K562 treated with DMSO at 1 percent for 24 hours (cell line): ENCODE data around the gene PRPSAP1. TPM values are rescaled to one million over a fixed set of nuclear protein-coding genes. Genes with fewer than 3 reads are reported as not detected.

Experiments
- total RNA-seq: library from RNA; unstranded; fragments of 300-600 nt; gene quantifications from 2 replicates; pipeline ENCODE4 v1.2.3, GENCODE V29; 2022; ENCODE audit warnings: low read depth; ENCODE audit not compliant: insufficient read depth

PRPSAP1 gene, protein sequence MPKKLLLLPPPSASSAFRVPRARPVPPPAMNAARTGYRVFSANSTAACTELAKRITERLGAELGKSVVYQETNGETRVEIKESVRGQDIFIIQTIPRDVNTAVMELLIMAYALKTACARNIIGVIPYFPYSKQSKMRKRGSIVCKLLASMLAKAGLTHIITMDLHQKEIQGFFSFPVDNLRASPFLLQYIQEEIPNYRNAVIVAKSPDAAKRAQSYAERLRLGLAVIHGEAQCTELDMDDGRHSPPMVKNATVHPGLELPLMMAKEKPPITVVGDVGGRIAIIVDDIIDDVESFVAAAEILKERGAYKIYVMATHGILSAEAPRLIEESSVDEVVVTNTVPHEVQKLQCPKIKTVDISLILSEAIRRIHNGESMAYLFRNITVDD
- total RNA-seq = 45.3 and 48.2 TPM in 2 replicates

DNA sequence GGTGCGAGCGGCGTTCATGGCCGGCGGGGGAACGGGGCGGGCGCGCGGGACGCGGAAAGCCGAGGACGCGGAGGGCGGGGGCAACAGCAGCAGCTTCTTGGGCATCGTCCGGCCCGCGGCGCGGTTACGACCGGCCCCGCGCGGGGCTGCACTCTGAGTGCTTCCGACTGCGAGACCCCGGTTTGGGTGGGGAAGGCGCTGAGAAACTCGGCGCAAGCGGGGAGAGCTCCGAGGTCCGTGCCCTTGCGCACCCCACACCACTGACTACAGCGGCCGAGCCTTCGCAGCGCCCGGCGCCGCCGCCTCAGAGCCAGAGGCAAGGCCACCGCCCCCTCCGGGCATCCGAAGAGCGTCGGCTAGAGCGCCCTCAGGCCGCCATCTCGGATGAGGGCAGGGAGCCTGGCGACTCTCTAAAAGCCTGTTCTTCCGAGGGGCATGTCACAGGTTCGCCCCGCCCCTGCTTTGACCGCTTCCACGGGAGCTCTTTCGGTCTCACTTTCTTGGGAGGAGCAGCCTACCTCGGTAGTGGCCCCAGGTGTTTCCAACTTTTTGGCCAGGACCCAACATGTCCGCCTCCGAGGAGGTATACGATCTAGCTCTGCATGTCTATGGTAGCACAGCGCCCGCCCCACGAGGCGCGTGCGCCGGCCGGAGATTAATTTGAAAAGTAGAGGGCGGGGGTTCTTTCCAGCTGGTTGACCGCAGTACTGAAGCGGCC lies at the start of gene PRPSAP1:
Gene PRPSAP1, minus strand, starts transcription at position 318 of the 718 bp plus-strand sequence. Its CDS starts 213 bp downstream, at position 105.

DNA sequence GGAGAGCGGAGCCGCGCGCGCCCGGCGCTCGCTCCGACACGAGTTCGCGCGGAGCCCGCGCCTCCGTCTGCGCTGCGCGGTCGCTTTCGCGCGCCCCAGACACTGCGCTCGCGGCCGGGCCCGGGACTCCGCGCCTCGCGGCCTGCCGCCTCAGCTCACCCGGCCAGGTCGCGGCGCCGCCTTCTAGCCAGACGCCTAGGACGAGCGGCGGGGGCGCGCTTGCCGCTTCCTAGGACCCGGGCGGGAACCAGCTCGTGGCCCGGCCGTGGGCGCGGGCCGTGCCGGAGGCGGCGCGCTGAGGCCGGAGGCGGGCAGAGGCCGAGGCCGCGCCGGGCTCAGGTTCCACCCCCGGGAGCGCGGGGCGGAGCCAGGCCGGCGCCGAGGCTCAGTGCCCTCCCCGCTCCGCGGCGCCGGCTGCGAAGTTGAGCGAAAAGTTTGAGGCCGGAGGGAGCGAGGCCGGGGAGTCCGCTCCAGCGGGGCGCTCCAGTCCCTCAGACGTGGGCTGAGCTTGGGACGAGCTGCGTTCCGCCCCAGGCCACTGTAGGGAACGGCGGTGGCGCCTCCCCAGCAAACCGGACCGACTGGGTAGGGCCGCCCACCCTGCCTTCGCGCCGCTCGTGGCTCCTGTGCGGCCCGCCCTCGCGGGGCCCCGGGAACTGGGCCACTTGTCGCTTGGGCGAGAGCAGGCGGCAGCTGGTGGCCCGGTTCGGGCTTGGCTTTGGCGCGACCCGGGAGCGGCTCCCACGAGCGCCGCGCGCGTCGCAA lies 30.7 kb upstream of the PRPSAP1 start, which contains the start of gene SPHK1:
Gene SPHK1, plus strand, starts transcription at position 388 of the 765 bp plus-strand sequence. CDS start 1,036 bp downstream, outside the sequence.

DNA sequence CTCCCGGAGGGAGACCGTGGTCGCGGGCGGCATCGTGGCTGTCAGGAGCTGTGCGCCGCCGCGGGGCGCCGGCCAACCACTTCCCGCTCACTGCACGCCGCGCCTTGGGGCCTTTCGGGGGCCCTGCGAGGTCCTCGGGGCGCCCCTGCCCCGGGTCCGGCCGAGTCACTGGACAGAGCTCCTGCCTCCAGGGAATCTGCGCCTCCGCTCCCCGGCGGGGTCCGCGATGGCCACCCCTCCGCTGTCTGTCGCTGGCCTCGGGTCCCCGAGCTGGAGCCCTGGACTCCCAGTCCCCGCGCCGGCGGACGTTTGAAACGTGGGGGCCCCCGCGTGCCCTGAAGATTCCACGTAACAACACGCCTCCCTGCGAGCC lies 45.8 kb downstream of the PRPSAP1 start, which contains the start of gene QRICH2:
Gene QRICH2, minus strand, starts transcription at position 311 of the 373 bp plus-strand sequence. Its CDS starts 278 bp downstream, at position 33.

DNA sequence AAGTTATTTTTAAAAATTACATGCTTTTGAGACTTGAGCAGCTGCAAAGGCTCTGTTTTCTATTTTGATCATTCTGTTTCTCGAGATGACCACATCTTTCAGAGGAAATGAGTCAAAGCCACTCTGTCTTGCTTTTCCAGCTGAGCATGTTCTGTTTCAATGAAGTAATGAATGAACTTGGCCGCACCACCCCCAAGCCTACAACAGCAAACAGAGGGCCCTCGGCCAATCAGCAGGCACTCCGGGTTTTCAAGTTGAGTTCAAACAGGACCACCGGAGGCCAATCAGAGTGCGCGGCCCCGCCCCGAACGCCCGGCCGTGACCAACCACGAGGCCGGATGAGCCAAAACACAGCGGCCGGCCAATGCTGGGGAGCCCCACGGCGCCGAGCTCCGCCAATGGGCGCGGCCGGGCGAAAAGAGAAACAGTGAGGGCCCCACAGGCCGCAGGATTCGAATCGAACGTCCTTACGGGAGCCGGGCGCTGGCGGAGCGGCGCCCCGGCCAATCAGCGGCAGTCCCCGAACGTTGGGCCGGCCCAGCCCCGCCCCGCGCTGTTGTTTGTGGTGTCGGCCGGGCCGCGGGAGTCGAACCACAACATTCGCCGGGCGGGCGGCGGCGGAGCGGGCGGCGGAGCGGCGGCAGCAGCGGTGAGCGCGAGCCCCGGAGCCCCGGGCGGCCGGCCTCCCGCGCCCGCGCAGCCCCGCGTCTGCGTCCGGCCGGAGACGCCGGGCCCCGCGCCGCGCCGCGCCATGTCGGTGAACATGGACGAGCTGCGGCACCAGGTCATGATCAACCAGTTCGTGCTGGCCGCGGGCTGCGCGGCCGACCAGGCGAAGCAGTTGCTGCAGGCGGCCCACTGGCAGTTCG lies 88.7 kb downstream of the PRPSAP1 start, which contains the start of gene UBALD2:
Gene UBALD2, plus strand, starts transcription at position 594 of the 869 bp plus-strand sequence. Its CDS starts 158 bp downstream, at position 752.

Other genes with a start within 250 kb of the PRPSAP1 start
- gene FOXJ1, start 212.7 kb downstream of the PRPSAP1 start, total RNA-seq = 0.46 TPM in 1 of 2 replicates, not detected in the other
- gene RNF157, start 113.4 kb downstream of the PRPSAP1 start, total RNA-seq = 29.3 and 48.4 TPM in 2 replicates
- 249 and 257 TPM in 2 replicates for gene UBALD2, start 88.6 kb downstream of the PRPSAP1 start, total RNA-seq
- gene QRICH2, start 45.6 kb downstream of the PRPSAP1 start, total RNA-seq = 11.5 and 13.5 TPM in 2 replicates
- gene SPHK1, start 30.7 kb upstream of the PRPSAP1 start, total RNA-seq = 60.7 and 66.6 TPM in 2 replicates
- 40.9 and 46.4 TPM in 2 replicates for gene UBE2O, start 99.2 kb upstream of the PRPSAP1 start, total RNA-seq
- not detected in 2 replicates for gene AANAT, start 113.7 kb upstream of the PRPSAP1 start, total RNA-seq
- gene RHBDF2, start 147.5 kb upstream of the PRPSAP1 start, total RNA-seq = 0.79 and 1.6 TPM in 2 replicates
- 0.28 and 0.88 TPM in 2 replicates for gene CYGB, start 183.8 kb upstream of the PRPSAP1 start, total RNA-seq
- gene PRCD, start 186.1 kb upstream of the PRPSAP1 start, total RNA-seq = not detected in 2 replicates
- not detected in 2 replicates for gene ST6GALNAC2, start 231.9 kb upstream of the PRPSAP1 start, total RNA-seq